HG03108 (cell line): ENCODE measurements around the gene SIM1.

Experiments used
- ATAC-seq: cut with Tn5 transposase; IDR thresholded peaks from one replicate; pipeline ENCODE4 v1.9.1; 2021; ENCODE audit warnings: moderate library complexity; ENCODE audit not compliant: unreplicated experiment

The SIM1 gene

DNA sequence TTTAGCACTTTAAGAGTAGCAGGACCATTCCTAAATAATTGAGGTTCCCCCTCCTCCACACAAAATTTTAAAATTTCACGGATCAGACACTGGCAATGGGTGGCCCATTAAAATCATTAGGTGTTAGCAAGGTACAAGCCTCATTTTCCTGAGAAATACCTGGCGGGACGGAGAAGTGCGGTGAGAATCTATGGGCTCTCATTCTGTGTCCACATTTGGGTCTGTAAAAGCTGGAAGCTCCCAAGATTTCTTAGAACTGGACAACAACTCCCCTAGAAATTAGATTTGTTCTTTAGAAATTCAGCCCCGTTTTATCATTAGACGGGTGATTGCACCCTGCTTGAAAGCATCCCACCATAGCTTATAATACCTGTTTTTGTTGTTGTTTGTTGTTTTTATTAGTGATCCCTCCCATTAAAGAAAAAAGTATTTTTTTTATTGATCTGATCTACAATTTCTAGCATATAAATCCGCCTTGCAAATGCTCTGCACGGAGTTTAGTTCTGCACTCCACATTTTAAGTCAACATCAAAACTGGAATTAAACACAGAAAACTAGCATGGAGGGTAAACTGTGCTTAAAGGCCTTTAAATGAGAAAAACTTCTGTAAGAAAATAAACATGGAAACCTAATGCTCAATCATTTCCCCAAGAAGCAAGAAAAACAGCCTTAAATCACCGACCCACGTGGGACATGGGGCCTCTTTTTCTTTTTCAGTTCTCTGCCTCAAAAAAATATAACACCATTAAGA, 5.7 kb downstream of the SIM1 start:
- ATAC-seq: no peak

DNA sequence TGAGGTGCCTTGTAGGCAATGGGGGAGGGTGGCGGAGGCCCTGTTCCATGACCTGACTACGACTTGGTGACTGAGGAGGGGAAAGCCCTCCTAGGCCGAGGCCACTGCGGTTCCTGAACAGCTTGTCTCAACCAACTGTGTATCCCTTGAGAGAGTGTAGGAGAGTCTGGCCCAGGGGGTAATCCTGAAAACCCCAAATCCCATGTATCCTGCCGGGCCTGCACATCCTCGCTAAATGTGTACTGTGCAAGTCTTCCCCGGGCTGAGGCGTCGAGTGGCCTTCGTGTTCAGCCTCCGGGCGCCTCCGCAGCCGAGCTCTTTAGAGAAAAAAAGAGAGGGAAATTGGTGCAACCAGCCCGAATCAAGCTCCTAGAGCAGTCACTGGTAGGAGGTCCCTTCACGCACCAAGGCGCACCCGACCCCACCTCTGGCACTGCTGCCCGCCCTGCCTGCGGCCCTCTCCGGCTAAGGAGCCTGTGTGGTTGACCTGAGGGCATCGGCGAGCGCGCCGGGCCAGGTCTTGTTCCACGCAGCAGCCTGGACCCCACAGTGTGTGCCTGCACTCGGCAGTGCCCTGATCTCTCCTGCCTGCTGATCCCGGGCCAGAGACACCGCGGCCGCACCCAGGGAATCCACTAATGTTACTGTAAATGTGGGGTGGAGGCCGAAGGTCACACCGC, 7.3 kb downstream of the SIM1 start:
- no peak for ATAC-seq

DNA sequence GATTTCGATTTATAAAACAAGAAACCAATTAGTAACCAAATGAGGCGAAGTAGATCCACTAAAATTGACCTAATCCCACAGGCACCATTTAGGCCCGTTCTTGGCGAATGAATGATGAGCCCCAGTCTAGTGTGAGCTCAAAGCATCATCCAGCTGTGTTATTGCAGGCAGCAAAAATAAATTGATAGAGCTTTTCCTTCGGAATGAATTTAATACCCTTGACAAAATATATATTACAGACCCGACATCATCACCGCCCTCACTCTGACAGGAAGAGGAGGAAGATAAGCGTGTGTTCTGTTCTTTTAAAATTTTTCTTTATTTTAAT, 7.8 kb downstream of the SIM1 start:
- no peak for ATAC-seq

DNA sequence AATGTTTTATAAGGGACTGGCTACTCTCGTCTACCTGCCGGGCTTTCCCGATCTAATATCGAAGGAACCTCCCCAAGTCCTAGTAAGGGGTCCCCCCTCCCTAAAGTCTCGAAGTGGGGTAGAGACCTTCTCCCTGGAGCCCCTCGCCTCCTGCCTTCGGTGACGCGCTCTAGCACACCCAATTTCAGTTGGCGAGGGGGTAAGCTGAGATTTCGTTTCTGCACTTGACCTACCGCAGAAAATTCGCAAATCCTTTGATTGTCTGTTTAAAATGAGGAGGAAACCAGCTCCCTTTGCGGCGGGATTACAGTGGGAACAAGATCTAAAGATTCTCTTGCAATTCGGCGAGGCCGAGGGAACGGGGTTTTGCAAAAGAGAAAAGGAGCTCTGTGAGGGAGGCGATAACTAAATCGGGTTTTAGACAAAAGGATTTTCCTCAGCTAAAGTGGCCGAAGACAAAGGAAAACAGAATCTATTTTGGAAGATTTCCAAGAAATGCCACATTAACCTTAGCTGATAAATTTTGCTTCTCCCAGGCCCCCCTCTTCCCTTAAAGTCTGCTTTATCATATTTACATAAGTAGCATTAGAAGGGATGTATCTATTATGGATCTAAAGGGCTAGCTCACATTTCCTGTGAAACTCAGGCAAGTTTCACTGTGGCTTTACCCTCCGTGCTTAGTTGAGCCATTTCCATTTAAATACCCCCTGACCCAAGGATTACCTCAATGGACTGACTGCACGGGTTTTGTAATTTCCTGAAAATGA, 8.4 kb downstream of the SIM1 start:
- ATAC-seq: no peak

DNA sequence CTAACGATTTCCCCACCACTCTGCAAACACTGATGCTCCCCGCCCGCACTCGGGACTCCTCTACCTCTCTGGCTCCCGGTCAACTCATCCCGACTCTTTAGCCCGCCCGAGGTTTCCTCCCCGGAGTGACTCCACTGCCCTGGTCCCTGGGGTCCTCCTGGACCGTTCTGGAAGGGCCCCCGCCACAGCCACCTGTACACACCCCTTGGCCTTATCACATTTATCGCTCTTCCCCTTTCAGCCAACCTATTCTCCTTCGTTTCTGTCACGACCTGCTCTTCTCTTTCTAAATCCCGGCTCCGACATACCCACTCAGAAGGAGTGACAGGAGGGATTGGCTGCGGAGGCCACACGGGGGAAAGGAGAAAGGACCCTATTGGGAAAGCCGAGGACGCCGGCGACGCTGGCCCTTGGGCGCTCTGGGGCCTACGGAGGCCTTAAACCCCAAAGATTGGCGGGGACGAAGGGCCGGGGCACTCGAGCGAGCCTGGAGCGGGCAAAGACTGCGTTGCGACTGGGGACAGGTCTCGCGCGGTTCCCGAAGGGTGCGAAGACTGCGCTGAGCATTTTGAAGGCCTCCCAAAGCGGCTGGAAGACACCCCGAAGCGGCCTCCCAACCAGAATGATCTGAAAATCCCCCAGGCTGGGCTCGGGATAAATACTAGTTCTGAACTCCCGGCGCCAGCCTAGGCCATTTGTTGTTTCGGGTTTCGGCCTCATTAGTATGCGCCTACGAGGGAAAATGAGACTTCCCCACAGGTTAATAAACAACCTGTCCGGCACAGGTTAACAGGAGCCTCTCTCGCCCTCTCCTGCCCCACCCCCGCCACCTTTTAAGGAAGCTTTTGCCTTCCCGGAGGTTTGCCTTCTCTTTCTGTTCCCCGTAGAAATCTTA, 9.2 kb downstream of the SIM1 start:
- no peak for ATAC-seq

DNA sequence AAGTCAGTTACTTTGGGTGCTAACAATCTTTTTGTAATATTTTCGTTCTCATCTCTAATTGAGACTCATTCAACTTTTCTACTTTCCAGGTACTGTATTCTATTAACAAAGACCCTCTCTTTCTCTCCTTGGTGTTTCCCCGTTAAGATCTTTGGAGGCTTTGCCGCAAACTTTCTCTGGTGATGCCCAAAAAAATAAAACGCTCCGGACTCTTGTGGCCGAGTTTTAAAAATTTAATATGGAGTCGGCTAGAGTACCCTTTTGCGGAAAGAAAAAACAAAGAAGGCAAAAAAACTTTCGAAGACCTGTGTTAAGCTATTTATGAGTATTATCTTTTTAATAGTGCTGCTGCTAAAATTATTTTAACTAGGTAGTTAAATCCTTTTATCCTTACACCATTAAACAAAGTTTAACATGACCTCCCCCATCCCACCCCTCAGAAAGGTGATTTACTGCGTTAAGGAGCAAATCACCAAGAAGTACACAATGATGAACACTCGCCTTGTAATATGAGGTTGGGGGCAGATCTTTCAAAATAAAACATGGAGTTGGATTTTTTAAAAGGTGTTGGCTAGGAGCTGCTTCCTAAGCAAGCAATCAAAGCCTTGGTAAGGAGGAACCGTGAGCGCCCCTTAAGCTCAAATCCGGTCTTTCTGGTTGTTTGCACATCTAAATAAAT, 10.0 kb downstream of the SIM1 start:
- no peak for ATAC-seq

DNA sequence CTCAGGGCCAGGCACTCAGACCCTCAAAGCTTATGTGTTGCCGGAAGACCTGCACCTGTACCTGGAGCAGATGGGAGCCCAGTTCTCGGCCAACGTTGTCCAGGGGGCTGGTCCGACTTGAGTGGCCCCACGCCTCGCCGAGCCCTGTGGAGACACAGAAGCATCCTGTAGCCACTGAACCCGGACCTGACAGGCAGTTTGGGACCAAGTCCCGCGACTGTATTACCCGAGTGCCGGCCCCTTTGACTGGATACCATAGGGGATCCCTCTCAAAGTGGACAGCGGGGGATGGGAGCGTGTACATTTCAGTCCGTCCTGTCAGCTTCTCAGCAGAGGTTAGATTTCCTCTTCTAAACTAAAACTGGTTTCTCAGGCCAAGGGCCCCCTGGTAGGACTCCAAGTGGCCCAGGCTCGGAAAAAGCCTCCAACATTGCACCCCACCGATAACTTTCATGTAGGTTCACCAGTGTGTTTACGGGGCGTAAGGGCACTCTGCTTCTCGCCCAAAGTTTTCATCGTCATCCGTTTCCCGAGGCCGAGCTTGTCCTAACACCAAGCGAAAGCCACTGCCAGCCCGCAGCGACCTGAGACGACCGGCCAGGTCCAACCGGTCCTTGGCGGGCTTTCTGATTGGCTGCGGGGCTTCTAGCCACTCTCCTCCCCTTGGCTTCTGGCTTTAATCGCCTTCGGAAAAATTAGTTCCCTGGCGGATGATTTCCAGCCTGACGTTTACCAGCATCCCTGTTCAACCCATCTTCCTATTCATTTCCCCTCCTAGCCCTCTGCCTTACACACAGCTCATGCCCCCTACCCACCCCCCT, 10.8 kb downstream of the SIM1 start:
- ATAC-seq: no peak

DNA sequence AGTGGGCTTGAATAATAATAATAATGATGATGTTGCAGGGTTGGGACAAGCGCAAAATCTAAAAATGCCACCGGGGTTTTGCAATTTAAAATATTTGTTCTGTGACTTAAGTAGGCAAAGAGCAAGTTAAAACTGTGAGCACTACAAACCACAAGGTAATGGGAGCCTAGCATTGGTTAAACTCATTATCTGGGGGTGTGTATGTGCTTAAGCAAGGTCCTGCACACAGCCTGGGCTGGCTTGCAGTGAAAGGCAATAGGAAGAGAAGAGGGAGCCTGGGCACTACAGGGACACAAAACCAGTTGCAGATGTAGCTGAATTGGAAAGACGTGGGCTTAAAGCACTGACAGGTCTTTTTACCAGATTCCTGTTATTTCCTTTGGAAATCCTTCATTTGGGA, 11.7 kb downstream of the SIM1 start:
- no peak for ATAC-seq

DNA sequence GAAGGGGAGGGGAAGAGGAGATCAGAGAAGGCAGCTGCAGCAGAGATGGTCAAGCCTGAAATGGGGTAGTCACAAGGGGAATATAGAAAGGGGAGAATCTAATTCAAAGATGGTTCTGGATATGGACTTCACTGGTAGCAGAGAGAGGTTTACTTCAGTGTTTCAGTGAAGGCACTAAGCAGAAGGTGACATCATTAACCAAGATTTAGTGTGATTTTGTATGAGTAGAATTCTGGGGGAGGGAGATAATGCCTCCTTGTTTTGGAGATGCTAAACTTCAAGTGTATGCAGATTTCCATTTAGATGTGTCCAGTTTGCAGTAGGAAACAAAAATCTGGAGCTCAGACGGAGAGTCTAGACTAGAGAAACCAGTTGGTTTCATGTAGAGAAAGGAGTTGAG, 13.1 kb downstream of the SIM1 start:
- no peak for ATAC-seq

DNA sequence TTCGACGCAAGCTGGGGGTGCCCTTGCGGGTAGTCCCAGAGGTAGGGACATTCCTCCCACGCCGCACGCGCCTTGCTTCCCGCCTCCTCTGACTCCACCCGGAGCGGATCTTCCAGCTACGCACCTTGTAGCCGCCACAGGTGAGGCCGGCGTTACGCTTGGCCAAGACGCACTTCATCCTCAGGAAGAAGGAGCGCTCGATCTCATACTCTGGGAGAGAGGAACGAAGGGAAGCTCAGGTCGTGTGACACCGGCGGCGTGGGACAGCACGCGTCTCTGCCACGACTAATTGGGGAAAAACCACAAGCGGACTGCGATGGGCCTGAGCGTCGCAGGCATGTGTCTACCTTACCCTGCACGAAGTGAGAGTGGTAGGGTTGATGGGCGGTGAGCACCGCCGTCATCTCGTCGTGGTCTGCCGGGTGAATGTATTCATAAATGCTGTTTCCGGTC, 15.5 kb downstream of the SIM1 start:
- ATAC-seq: no peak

DNA sequence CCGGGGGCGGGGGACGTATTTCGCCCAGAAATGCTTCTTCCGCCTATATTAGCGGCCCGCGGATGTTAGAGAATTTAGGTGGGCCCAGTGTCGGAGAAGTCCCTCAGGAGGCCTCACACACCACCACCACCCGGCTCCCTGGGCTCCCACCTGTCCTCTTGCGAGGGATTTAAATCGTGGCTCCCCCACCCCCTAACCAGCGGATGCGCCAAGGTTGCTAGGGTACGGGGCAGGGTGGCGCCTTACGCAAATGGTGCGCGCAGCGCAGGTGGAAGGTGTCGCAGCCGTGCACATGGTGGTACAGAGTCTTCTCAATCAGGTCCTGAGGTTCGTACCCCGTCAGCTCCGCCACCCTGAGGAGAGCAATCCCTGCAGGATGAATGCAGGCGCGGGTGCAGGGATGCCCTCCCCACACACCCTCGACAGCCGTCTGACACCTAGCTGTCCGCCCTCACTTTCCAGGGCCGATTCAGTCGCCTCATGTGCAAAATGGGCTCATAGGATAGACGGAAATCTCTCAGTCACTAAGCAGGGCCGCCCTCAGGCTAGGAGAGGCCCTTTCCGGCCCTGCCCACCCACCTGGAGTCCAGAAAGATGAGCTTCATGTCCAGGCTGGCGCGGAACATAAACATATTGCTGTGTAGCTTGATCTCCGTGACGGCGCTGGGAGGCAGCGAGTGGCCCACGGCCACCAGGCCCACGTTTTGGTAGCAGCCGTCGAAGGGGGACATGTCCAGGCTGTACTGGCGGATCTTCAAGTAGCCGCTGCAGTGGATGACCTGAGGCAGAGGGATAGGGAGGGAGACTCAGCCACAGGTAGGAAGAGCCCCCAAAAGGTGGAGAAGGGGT, 16.6 kb downstream of the SIM1 start:
- no peak for ATAC-seq

DNA sequence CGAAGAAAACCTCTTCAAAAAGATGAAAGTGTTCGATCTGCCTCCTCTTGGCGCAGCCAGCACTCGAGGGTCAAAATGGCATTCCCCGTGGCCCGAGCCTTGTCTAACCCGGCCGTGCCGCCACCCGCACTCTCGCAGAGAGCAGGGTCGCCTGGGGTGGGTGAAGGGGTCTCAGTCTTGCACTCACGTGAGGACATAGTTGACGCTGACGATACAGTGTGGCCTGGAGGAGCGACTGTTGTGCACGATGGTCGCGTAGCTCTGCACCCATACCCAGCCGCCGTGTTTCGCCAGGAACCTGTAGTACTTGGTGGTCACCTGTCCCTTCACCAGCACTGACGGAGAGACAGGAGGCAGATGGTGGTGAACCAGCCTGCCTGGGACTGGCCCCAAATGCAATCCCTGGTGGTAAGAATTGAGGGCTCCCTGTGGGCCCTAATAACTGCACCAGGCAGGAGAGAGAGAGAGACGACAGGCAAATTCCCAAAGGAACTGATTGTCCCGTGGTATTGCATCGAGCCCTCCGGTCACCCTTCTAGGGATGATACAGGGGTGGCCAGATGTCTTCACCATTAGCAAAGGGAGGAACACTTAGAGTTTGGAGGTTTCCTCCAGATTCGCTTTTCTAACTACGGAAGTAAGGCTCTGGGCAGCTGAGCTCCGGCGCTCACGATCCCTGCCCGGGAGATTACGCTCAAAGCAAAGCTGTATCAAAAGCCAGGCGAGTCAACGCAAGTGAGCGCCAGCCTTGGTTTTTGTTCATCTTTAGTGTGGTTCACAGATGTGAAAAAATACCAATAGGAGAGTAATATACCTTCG, 17.4 kb downstream of the SIM1 start:
- no peak for ATAC-seq

DNA sequence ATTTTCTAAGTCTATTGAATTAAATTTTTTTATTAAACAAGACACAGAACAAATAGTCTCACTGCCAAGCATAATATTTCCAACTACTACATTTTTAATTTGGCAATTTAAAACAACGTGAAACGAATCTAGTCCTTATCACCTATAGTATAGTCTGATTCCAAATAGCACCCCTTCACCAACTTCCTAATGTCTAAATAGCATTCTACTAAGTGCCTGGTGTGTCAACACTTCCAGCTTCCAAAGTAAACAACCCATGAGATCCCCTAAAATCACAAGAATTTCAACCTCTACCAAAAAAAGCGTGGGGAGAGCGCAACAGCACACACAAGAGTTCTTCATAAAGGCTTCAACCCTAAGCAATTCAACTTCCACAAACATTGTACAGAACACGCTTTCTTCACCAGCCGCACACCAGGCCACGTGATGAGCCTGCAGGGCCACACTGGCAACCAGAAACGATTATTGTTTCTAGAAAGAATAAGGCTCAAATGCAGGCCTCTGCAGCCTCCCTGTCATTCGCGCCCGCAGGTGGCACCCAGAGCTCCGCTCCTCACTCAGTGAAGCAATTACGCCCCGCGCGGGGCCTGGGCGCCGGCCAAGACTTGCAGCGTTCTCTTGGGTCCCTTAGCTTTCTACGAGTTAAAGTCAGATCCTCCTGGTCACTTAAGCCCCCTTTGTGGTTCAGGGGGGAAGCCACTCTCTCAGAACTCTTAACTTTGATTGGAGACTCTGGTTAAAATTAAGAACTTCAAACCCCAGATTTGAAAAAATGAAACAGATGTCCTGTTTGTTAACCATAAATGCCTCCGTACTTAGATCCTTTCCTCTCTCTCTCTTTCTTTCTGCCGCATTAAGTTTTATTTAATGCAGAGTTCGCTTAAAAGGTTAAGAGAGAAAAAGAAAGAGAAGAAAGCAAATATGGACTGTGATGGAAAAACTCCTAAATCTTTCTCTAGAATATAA, 18.3 kb downstream of the SIM1 start:
- no peak for ATAC-seq

DNA sequence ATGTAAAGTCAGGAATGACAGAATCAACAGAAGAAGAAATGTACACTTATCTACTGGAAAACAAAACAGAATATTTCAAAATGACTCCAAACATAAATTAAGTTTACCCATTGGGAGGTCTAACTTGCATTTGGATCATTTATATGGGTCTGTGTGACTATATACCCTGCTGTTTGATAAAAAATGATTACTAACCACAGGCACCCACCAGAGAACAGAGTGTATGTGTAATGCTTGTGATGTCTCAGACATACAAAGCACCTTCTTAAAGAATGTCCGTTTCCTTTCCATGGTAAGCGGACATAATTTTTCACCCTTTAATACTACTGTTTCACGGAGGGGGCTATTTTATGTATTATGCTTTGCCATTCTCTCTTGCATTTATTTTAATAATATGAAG, 19.2 kb downstream of the SIM1 start:
- no peak for ATAC-seq

DNA sequence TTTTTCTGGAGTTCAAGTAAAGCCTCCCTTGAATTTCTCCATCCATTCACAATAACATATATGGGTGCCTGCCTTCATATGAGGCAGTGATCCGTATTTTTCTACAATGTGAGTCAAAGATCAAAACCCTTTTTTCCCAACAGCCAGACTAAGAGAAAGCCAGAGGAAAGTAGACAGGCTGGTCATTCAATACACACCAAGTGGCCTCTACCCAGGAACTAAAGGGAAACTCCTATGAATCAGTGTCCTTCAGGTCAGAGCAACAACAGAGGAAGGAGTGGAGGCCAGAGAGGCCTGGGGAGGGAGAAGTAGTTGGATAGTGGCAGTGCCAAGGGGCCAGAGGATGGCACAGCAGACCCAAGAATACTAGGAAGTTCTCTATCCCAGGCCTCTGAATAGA, 23.8 kb downstream of the SIM1 start:
- no peak for ATAC-seq

DNA sequence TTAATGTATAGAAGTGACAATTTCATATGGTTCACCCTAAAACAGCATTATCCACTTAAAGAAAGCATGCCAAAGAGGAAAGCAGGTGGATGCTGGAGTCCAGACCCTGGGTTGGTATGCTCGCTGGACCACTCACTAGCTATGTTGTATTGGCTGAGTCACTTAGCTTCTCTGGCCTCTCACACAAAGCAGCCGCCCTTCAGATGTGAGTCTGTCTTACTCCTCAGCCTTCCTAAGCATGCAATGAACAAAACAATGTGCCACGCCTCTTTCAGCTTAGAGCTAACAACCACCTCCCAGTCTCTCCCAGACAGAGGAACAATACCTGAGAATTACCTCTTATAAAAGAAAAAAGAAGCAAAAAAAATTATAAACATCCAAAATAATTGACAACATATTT, 29.4 kb downstream of the SIM1 start:
- ATAC-seq: no peak
